DLD1 (cell line): ENCODE measurements around the gene KIAA1328.
"Not testable (repeated sequence)": the region's sequence is repeated elsewhere in the genome, so short reads cannot be mapped to it uniquely, and the experiment has no call there.

ENCODE experiments used
- in situ Hi-C: cut with HindIII; loops from 2 replicates; pipeline ENCODE4 v1.10.0; 2017; ENCODE audit warnings: low sequenced_read_pairs

The KIAA1328 gene

GRCh38 chr18:36821681-36822080, 7.2 kb upstream of the KIAA1328 start:
- in situ Hi-C loops: no loop called here

GRCh38 chr18:36825526-36825925, 3.4 kb upstream of the KIAA1328 start:
- in situ Hi-C loops: no loop called here

GRCh38 chr18:36826556-36826955, 2.4 kb upstream of the KIAA1328 start:
- in situ Hi-C loops: no loop called here

- in situ Hi-C loops: no loop called here
Observed at GRCh38 chr18:36828157-36828629, 734 bp upstream of the KIAA1328 start.

- in situ Hi-C loops: no loop called here
Observed at GRCh38 chr18:36829362-36830157, 633 bp downstream of the KIAA1328 start.

- in situ Hi-C loops: no loop called here
Observed at GRCh38 chr18:36830158-36830495, 1.2 kb downstream of the KIAA1328 start.

GRCh38 chr18:36831139-36831538, 2.2 kb downstream of the KIAA1328 start:
- in situ Hi-C loops: no loop called here

GRCh38 chr18:36833120-36833519, 4.2 kb downstream of the KIAA1328 start:
- in situ Hi-C loops: no loop called here

GRCh38 chr18:36835927-36836326, 7.0 kb downstream of the KIAA1328 start:
- in situ Hi-C loops: no loop called here

- in situ Hi-C loops: no loop called here
Observed at GRCh38 chr18:36839835-36840234, 10.9 kb downstream of the KIAA1328 start.

- in situ Hi-C loops: no loop called here
Observed at GRCh38 chr18:36843199-36843598, 14.3 kb downstream of the KIAA1328 start.

GRCh38 chr18:36843784-36844183, 14.9 kb downstream of the KIAA1328 start:
- in situ Hi-C loops: no loop called here

- in situ Hi-C loops: no loop called here
Observed at GRCh38 chr18:36848609-36849008, 19.7 kb downstream of the KIAA1328 start.

- in situ Hi-C loops: no loop called here
Observed at GRCh38 chr18:36849288-36850006, 20.5 kb downstream of the KIAA1328 start.

GRCh38 chr18:36850527-36851201, 21.7 kb downstream of the KIAA1328 start:
- in situ Hi-C loops: no loop called here

- in situ Hi-C loops: no loop called here
Observed at GRCh38 chr18:36851202-36851590, 22.3 kb downstream of the KIAA1328 start.

GRCh38 chr18:36856815-36857214, 27.9 kb downstream of the KIAA1328 start:
- in situ Hi-C loops: no loop called here

- in situ Hi-C loops: no loop called here
Observed at GRCh38 chr18:36862182-36862581, 33.3 kb downstream of the KIAA1328 start.

- in situ Hi-C loops: no loop called here
Observed at GRCh38 chr18:36867056-36867455, 38.1 kb downstream of the KIAA1328 start.

- in situ Hi-C loops: no loop called here
Observed at GRCh38 chr18:36871801-36872200, 42.9 kb downstream of the KIAA1328 start.

GRCh38 chr18:36872329-36872728, 43.4 kb downstream of the KIAA1328 start:
- in situ Hi-C loops: no loop called here

GRCh38 chr18:36873826-36874225, 44.9 kb downstream of the KIAA1328 start:
- in situ Hi-C loops: not testable (repeated sequence)
